Measurements from ENCODE around the gene GRK4.

DNA sequence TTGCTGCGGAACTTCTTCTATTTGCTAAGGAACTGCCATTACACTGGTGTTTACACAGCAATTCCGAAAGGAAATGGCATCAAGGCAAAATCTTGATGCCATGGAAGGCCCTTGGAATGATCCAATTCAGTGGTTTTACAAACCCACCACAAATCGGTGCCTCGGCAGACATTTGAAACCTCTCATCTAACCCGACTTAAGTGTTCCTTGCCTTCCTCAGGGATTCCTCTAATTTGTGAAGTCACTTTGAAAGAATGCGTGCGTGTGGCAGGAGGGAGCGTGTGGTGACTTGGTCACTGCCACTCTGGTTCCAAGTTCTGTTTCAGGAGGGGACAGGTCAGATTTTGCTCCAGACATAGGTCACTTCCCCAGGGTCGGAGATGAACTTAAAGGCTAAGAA, 4.9 kb upstream of the GRK4 start:
- TF ChIP-seq, protein P1, sequence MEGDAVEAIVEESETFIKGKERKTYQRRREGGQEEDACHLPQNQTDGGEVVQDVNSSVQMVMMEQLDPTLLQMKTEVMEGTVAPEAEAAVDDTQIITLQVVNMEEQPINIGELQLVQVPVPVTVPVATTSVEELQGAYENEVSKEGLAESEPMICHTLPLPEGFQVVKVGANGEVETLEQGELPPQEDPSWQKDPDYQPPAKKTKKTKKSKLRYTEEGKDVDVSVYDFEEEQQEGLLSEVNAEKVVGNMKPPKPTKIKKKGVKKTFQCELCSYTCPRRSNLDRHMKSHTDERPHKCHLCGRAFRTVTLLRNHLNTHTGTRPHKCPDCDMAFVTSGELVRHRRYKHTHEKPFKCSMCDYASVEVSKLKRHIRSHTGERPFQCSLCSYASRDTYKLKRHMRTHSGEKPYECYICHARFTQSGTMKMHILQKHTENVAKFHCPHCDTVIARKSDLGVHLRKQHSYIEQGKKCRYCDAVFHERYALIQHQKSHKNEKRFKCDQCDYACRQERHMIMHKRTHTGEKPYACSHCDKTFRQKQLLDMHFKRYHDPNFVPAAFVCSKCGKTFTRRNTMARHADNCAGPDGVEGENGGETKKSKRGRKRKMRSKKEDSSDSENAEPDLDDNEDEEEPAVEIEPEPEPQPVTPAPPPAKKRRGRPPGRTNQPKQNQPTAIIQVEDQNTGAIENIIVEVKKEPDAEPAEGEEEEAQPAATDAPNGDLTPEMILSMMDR (IDR thresholded peaks at IDR 0.05) = no peak
- no peak for TF ChIP-seq POLR2A (IDR thresholded peaks at IDR 0.05)

Data from breast epithelium (tissue), 3 donors.